Hepatocyte (in vitro differentiated cells): ENCODE results near the gene SYT2.

Experiments used
- CTCF ChIP-seq: fragments of 200-600 bp; sonication (generic); IDR thresholded peaks from 2 replicates; pipeline ENCODE4 v1.5.1; 2016; ENCODE audit warnings: antibody characterized with exemption, mild to moderate bottlenecking; ENCODE audit not compliant: poor library complexity
- EZH2 ChIP-seq: fragments of 200-600 bp; sonication (generic); IDR thresholded peaks from 2 replicates; pipeline ENCODE4 v1.6.1; 2016; ENCODE audit warnings: antibody characterized with exemption, mild to moderate bottlenecking, borderline replicate concordance

- TF ChIP-seq CTCF: no peak
- no peak for TF ChIP-seq EZH2
Measured at GRCh38 chr1:202597090-202597761, 113.0 kb downstream of the SYT2 start.
